GM23248 (cell line): ENCODE measurements around the gene CYP26B1.

Experiments used
- EZH2 ChIP-seq: fragments of 200-600 bp; sonication (generic); IDR thresholded peaks from 2 replicates; pipeline ENCODE4 v1.6.1; 2018; ENCODE audit warnings: antibody characterized with exemption, mild to moderate bottlenecking; ENCODE audit not compliant: insufficient read depth, poor library complexity, severe bottlenecking
- EZH2phosphoT487 ChIP-seq: fragments of 200-600 bp; sonication (generic); IDR thresholded peaks from 2 replicates; pipeline ENCODE4 v1.6.1; 2018; ENCODE audit warnings: antibody characterized with exemption, moderate library complexity, mild to moderate bottlenecking, low read depth; ENCODE audit not compliant: insufficient read depth

DNA sequence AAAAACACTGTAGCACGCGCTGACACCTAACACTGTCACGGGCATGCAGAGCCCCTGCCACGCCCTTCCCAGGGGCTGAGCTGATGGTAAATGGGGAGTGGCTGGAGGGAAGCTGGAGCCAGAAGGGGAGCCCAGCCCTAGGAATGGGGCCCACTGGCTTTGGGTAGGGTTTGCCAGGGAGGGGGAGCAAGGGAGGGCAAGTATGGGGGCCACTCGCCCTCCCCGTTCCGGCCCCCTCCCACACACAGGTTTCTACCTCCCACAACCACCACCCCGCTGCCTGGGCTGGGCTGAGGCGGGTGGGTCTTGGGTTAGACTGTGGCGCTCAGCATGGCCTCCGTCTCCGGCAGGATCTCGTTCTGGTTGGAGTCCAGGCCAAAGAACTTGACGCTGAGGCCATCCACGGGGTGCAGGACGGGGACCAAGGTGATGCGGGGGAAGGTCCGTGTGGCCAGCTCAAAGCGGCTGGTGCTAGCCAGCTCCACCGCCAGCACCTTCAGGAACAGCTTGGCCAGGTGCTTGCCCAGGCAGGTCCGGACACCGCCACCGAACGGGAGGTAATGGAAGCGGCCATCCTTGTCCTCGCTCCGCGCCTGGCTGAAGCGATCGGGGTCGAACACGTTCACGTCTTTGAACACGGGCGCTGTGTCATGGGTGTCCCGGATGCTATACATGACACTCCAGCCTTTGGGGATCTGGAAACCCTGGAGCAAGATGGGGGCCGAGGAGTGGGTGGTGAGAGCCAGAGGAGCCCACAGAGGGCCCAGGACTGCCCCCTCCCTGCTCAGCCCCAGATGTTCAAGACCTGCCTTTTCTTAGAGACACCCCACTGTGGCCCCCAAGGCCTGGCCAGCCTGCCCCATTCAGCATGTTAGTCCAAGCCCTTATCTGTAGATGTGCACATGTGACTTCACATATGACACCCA lies 15.5 kb downstream of the CYP26B1 start:
- TF ChIP-seq EZH2phosphoT487, result no peak
- no peak for TF ChIP-seq EZH2
